GM21390 (cell line): ENCODE results near the gene TTC9.

Source experiments
- ATAC-seq: cut with Tn5 transposase; IDR thresholded peaks from one replicate; pipeline ENCODE4 v1.9.1; 2021; ENCODE audit not compliant: unreplicated experiment

The TTC9 gene

DNA sequence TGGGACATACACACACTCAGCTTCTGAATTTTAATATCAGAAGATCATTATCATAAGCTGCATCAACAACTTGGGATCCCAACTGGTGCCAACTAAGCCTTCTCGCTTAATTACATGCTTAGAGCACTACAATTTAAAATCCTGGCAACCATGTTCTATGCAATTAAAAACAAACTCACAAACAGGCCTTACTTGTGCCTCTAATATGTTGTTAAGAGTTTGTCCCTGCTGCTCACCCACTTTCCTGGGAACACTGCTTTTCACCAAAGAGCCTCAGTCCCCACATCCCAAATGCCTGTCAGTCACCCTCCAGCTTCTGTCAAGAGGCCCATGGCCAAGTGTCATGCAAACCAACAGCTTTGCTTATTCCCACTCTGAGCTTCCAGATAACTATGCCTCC lies 69.7 kb downstream of the TTC9 start:
- no peak for ATAC-seq

DNA sequence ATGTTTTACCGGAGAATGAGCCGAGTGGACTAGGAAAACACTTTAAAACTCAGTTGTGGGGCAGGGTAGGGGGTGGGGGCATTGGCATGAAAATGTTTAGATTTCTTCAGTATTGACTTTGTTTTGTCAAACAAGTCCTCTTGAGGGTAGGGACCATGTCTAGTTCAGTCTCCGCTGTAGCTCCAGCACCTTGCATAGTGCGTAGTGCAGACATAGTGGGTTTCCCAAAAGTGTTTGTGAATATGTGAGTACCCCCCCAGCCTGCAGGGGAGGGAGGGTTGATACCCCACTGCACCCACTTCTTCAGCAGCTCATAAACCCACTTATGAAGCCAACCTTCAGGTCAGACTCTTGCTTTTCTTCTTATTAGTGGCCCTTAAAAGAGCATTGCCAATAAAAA lies 71.4 kb downstream of the TTC9 start:
- ATAC-seq, result no peak

DNA sequence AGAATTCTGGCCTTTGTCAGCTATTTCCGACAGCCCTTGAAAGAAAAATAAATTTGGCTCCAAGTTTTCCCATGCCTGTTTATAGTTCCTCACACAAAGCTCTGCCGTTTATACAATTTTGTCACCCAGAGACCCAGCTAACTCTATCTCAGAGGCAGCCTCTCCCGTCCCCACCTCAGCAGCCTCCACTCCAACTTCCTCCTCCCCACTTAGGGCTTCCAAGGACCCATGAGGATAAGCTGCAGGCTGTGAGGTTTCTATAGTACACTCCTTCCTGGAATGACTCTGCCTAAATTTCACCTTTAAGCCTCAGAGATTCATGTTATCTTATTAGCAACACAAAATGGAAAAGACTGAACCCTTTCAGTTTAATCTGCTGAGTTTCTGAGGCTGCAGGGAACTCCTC lies 71.8 kb downstream of the TTC9 start:
- no peak for ATAC-seq

DNA sequence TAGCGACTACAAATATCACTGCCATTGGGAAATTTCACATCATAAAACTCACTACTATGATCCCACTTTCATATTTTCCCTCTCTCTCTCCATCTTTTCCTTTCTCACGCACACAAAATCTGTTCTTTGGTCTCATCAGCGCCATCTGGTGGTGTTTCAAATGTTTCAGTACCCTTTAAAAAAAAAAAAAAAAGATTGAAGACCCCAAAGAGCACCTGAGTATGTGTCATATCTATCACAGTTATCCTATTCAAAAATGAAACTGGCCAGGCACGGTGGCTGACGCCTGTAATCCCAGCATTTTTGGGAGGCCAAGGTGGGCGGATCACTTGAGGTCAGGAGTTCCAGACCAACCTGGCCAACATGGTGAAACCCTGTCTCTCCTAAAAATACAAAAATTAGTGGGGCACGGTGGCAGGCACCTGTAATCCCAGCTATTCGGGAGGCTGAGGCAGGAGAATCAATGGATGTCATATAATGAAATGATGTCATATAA lies 72.4 kb downstream of the TTC9 start:
- no peak for ATAC-seq

DNA sequence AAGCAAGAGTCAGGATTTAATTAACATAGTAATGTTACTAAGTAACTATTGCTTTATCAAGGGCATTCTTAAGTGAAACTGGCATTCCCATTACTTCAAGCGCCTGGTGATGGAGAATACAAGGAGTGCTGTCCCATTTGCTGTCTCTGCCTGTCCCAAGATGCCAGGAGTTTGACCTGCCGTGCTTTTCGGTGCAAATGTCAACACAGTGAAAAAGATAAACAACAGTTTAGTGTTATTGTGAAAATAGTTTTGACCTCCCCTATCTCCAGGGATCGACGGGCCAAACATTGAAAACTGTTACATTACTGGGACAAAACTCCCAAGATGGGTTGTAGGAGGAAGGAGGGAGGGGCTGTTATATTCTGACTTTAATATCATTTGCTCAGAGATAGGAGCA lies 74.8 kb downstream of the TTC9 start:
- ATAC-seq, result no peak

DNA sequence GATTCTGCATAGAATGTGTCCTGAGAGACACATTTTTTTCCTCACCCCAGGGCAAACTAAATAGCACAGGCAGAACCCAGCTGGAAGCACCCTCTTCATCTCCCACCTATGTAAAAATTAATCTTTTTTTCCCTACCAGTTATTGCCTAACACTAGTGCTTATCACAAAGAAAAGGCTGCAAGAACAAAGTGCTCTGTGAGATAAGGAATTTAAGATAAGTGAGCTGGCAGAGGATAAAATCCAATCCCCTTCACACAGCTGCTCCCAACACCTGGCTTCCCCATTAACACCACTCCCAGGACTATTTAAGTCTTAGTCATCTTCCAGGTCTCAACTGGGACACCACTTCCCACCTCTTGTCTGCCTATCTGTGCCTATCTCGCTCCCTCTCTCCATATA lies 75.2 kb downstream of the TTC9 start:
- no peak for ATAC-seq

DNA sequence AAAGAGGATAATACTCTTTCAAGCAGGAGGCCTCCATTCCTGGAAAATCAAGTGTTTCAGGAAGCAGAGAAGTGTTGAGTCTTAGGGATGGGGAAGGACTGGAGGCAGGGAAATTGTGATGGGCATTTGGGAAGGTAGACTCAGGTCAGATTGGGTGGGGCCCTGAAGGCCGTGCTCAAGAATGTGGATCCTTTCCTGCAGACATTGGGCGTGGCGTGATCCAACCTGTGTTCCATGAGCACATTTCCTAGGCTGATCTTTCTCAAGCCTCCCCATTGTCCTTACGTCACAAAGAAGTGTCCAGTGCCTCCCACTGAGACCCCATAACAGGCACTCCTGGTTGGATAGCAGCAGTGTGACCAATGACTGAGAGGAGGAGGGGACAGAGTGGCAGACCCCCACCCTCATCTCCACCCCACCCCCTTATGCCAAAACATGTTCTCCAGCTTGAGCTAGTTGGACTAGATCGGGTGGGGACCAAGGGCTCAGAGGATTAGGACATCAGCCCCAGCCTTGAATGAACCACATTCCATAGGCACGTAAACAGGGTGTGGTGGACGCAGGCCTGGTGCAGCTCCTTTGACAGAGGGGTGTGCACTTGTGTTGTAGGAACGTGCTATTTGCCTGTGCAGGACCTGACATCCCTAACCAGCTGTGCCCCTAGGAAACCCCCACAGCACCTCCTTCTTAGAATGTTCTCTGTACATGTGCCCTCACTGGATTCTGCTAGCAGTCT lies 76.8 kb downstream of the TTC9 start:
- no peak for ATAC-seq

DNA sequence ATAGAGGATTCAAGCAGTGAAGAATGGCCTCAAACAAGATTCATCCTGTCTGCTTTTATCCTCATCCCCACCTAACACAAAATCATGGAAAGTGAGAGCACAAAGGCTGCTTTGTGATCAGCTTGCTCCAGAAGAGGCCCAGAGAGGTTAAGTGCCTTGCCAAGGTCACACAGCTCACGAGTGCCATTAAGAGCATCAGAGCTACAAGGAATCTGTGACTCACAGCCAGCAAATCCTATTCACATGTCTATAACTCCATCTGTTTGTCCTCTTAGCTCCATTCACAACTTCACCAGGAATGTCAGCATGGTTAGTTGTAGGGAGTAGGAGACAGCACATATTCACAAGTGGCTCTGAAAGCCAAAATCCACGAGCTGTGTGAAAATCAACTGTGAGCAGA lies 79.8 kb downstream of the TTC9 start:
- ATAC-seq, result no peak

DNA sequence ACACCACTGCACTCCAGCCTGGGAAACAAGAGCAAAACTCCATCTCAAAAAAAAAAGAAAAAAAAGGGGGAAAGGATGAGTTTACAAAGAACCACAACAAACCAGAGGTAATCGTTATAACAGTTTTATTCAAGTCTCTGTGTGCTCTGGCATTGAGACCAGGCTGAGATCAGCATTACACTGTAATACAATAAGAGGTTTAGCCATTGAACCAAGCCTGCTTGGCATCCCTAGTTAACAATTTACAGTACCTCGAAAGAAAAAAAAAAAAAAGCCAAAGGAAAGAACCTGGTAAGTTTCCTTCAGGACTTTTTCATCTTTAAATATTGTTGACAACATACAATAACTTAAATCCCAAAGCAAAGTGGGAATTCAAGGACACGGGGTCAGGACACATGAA lies 80.7 kb downstream of the TTC9 start:
- no peak for ATAC-seq

DNA sequence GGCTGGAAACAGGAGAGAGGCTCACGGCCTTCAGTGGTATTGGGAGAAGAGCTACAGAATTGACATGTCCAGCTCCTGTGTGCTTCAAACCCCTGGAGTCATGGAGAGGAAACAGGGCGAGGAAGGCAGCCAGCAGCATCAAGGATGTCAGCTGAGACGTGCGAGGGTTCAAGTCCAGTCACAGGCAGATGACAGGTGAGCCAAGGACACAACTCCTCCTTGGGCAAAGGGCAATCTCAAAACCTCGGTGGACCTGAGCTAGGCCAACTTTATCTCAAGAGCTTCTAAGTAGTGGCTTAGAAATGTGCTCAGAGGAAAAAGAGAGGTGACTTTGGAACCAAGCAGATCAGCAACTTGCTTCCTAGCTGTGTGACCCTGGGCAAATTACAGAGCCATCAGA lies 81.6 kb downstream of the TTC9 start:
- no peak for ATAC-seq

DNA sequence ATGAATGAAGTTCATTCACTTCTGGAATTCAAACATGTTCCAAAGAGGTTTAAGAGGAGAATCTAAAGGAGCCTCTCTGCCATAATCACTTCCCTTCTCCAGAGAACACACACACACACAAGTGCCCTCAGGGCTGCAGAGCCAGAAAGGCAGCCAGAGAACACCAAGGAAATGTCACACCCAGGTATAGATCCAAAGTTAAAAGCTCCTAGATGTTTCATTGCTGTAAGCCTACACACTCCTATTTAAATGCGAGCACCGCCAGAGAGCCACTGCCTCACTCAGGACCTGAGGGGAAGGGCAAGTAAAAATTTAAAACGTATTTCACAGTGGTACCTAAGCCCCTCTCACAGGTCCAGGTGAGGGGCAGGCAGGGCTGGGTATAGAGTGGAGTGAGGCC lies 82.4 kb downstream of the TTC9 start:
- no peak for ATAC-seq

DNA sequence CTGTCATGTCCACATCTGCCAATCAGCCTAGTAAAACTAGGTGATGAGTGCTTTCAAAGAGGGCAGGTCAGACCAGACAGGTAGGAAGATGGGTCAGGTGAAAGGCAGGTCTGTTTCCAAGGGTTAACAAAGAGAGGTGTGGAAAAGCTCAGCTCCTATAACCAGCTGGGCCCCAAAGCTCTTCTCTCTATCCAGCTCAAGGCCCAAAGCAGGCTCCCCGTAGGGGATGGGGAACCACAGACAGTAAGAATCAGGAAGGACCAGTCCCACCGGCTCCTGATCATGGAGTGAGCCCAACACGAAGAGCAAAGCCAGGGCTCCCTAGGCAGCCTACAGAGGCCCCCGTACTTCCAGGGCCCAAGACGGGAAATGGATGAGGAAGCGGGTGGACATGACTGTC lies 83.2 kb downstream of the TTC9 start:
- no peak for ATAC-seq
